ENCODE results near the gene IFNAR2.

DNA sequence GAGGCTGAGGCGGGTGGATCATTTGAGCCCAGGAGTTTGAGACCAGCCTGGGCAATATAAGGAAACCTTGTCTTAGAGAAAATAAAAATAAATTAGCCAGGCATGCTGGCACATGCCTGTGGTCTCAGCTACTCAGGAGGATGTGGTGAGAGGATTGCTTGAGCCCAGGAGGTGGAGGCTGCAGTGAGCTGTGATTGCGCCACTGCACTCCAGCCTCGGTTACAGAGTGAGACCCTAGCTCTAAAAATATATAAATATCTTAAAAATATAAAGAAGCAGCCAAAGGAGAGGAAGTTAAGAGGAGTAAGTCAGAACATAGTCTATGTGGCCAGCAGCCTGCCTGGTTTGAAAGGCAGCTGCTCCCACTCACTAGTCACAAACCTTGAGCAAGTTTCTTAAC is 31.9 kb downstream of the IFNAR2 start:
- TF ChIP-seq, protein P1, sequence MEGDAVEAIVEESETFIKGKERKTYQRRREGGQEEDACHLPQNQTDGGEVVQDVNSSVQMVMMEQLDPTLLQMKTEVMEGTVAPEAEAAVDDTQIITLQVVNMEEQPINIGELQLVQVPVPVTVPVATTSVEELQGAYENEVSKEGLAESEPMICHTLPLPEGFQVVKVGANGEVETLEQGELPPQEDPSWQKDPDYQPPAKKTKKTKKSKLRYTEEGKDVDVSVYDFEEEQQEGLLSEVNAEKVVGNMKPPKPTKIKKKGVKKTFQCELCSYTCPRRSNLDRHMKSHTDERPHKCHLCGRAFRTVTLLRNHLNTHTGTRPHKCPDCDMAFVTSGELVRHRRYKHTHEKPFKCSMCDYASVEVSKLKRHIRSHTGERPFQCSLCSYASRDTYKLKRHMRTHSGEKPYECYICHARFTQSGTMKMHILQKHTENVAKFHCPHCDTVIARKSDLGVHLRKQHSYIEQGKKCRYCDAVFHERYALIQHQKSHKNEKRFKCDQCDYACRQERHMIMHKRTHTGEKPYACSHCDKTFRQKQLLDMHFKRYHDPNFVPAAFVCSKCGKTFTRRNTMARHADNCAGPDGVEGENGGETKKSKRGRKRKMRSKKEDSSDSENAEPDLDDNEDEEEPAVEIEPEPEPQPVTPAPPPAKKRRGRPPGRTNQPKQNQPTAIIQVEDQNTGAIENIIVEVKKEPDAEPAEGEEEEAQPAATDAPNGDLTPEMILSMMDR (conservative IDR thresholded peaks at IDR 0.05; ENCODE audit: low read length), result no peak
- TF ChIP-seq EZH2phosphoT487 (IDR thresholded peaks at IDR 0.05; ENCODE audit: borderline replicate concordance, low read depth, low read length), result no peak

Data from OCI-LY7 (cell line).